OCI-LY1 (cell line): ENCODE data around the gene SURF6.

Experiments used
- H2AFZ ChIP-seq: fragments of 200-600 bp; sonication (generic), shearing (Covaris generic); 2 replicates; pipeline ENCODE4 v1.6.0; 2014; ENCODE audit warnings: antibody characterized with exemption, mild to moderate bottlenecking, low read length
- H3F3A ChIP-seq: fragments of 200-600 bp; sonication (generic), shearing (Covaris generic); 2 replicates; pipeline ENCODE4 v1.6.0; 2014; ENCODE audit warnings: mild to moderate bottlenecking, antibody characterized with exemption, low read length, moderate library complexity; ENCODE audit not compliant: insufficient read depth
- H3K27ac ChIP-seq: fragments of 200-600 bp; sonication (generic); 2 replicates; pipeline ENCODE4 v1.5.1; 2014; ENCODE audit warnings: low read length, mixed run types, mild to moderate bottlenecking, low read depth; ENCODE audit not compliant: poor library complexity, severe bottlenecking
- H3K27me3 ChIP-seq: fragments of 200-600 bp; sonication (generic); 2 replicates; pipeline ENCODE4 v1.6.0; 2014; ENCODE audit warnings: antibody characterized with exemption, mild to moderate bottlenecking, low read length, moderate library complexity; ENCODE audit not compliant: insufficient read depth
- H3K36me3 ChIP-seq: fragments of 200-600 bp; sonication (generic); 2 replicates; pipeline ENCODE4 v1.6.1; 2014; ENCODE audit warnings: mild to moderate bottlenecking, antibody characterized with exemption, low read length, moderate library complexity, mixed read lengths; ENCODE audit not compliant: insufficient read depth
- H3K4me1 ChIP-seq: fragments of 200-600 bp; sonication (generic); 2 replicates; pipeline ENCODE4 v1.5.1; 2014; ENCODE audit warnings: mild to moderate bottlenecking, low read length, moderate library complexity; ENCODE audit not compliant: insufficient read depth, severe bottlenecking
- H3K4me2 ChIP-seq: fragments of 200-600 bp; sonication (generic), shearing (Covaris generic); 2 replicates; pipeline ENCODE4 v1.6.1; 2014; ENCODE audit warnings: low read length
- H3K4me3 ChIP-seq: fragments of 200-600 bp; sonication (generic); 2 replicates; pipeline ENCODE4 v1.5.1; 2014; ENCODE audit warnings: low read length, low read depth, mild to moderate bottlenecking, mixed read lengths; ENCODE audit not compliant: poor library complexity, severe bottlenecking
- H3K79me2 ChIP-seq: fragments of 200-600 bp; shearing (Covaris generic); 2 replicates; pipeline ENCODE4 v1.6.1; 2016; ENCODE audit warnings: mixed run types, low read length, mixed read lengths; ENCODE audit not compliant: insufficient read depth
- H3K9ac ChIP-seq: fragments of 200-600 bp; sonication (generic), shearing (Covaris generic); 2 replicates; pipeline ENCODE4 v1.6.1; 2014; ENCODE audit warnings: mild to moderate bottlenecking, low read length, mixed read lengths
- H3K9me2 ChIP-seq: fragments of 200-600 bp; sonication (generic), shearing (Covaris generic); 2 replicates; pipeline ENCODE4 v1.6.1; 2014; ENCODE audit warnings: low read depth, mild to moderate bottlenecking, low read length, mixed read lengths
- H3K9me3 ChIP-seq: fragments of 200-600 bp; shearing (Covaris generic); 2 replicates; pipeline ENCODE4 v1.6.1; 2014; ENCODE audit warnings: low read length, mixed read lengths
- H4K20me1 ChIP-seq: fragments of 200-600 bp; sonication (generic), shearing (Covaris generic); 2 replicates; pipeline ENCODE4 v1.6.0; 2016; ENCODE audit warnings: mild to moderate bottlenecking, low read length; ENCODE audit not compliant: insufficient read depth
- CTCF ChIP-seq: fragments of 200-600 bp; sonication (generic), shearing (Covaris generic); IDR thresholded peaks from 2 replicates; pipeline ENCODE4 v1.5.1; 2017; ENCODE audit warnings: mild to moderate bottlenecking, antibody characterized with exemption, low read length, moderate library complexity, mixed read lengths
- EZH2 ChIP-seq: fragments of 200-600 bp; sonication (generic), shearing (Covaris generic); IDR thresholded peaks from 2 replicates; pipeline ENCODE4 v1.8.0; 2017; ENCODE audit warnings: borderline replicate concordance, mixed run types, mild to moderate bottlenecking, antibody characterized with exemption, low read length, moderate library complexity, mixed read lengths

SURF6 gene

GRCh38 chr9:133383438-133383837 lies 47.5 kb upstream of the SURF6 start:
- no peaks in the 10 kb centered on the region for H4K20me1 ChIP-seq
- TF ChIP-seq EZH2 (no peak), CTCF (no peak)
- no peak overlapping the region for H3K27ac ChIP-seq

GRCh38 chr9:133382507-133383141 lies 46.6 kb upstream of the SURF6 start:
- Histone ChIP-seq H3K9ac (no peak overlapping the region), H3K27me3 (no peaks in the 10 kb centered on the region), H4K20me1 (no peaks in the 10 kb centered on the region), H3K4me2 (no peak overlapping the region), H3K27ac (no peak overlapping the region), H3F3A (no peaks in the 10 kb centered on the region), H3K9me3 (no peaks in the 10 kb centered on the region), H3K79me2 (no peaks in the 10 kb centered on the region), H2AFZ (no peak overlapping the region), H3K4me3 (no peak overlapping the region), H3K9me2 (no peaks in the 10 kb centered on the region), H3K36me3 (no peaks in the 10 kb centered on the region), H3K4me1 (no peaks in the 10 kb centered on the region)
- TF ChIP-seq EZH2 (no peak), CTCF (no peak)

More at GRCh38 chr9:133383438-133383837, 47.5 kb upstream of the SURF6 start:
- H3K9ac ChIP-seq = no peak overlapping the region
- no peaks in the 10 kb centered on the region for H3K4me1 ChIP-seq
- H3K4me2 ChIP-seq = no peak overlapping the region
- H3K27me3 ChIP-seq = no peaks in the 10 kb centered on the region
- H3F3A ChIP-seq = no peaks in the 10 kb centered on the region
- no peaks in the 10 kb centered on the region for H3K9me3 ChIP-seq
- H3K4me3 ChIP-seq = no peak overlapping the region
- no peaks in the 10 kb centered on the region for H3K36me3 ChIP-seq
- no peak overlapping the region for H2AFZ ChIP-seq
- H3K9me2 ChIP-seq = no peaks in the 10 kb centered on the region
- no peaks in the 10 kb centered on the region for H3K79me2 ChIP-seq

GRCh38 chr9:133380734-133381133 lies 44.7 kb upstream of the SURF6 start:
- Histone ChIP-seq H3K4me3 (no peak overlapping the region), H4K20me1 (no peaks in the 10 kb centered on the region), H2AFZ (no peak overlapping the region), H3F3A (no peaks in the 10 kb centered on the region), H3K79me2 (no peaks in the 10 kb centered on the region), H3K4me2 (no peak overlapping the region), H3K9me3 (no peaks in the 10 kb centered on the region), H3K27ac (no peak overlapping the region), H3K36me3 (no peaks in the 10 kb centered on the region), H3K9ac (no peak overlapping the region), H3K4me1 (peaks cover 8% of the 10 kb centered on the region), H3K27me3 (no peaks in the 10 kb centered on the region; the same call in 1 of the 2 replicates), H3K9me2 (no peaks in the 10 kb centered on the region)
- no peak for TF ChIP-seq EZH2
- no peak for TF ChIP-seq CTCF
